Common myeloid progenitor, CD34-positive (primary cell): ENCODE measurements around the gene CPA4.
A peak's percentile ranks its signal among the peaks of the same experiment; 100 is the strongest.

Experiments
- CTCF ChIA-PET: fragments of 350-600 bp; sonication (Branson Sonifier 250); formaldehyde crosslinking; loops from one replicate; lab custom pipeline; 2021; ENCODE audit warnings: antibody characterized with exemption; lab: Charles Lee
- POLR2A ChIA-PET: fragments of 350-600 bp; sonication (Branson Sonifier 250); formaldehyde crosslinking; loops from one replicate; lab custom pipeline; 2021; ENCODE audit warnings: antibody characterized with exemption; lab: Charles Lee
- DNase-seq, 3 donors: peaks; one replicate each; pipeline versions ENCODE4 v3.0.0 to v3.0.0-alpha.2; 2013
- H3K27ac ChIP-seq, 2 experiments: 1 replicate in 1 of 2; 2 replicates in 1 of 2; pipeline ENCODE4 v1.7.0; 2013; ENCODE audit warnings: inconsistent platforms in 2 of 2, low read length in 2 of 2, mild to moderate bottlenecking in 2 of 2, low read depth in 1 of 2, moderate library complexity in 1 of 2; ENCODE audit not compliant: severe bottlenecking in 2 of 2, insufficient read depth in 1 of 2, poor library complexity in 1 of 2
- H3K27me3 ChIP-seq, 5 experiments: replicated peaks in 2 of 5; 1 replicate in 3 of 5; 2 replicates in 2 of 5; pipeline versions ENCODE4 v1.6.1 to v1.7.0; 2013; ENCODE audit warnings: low read length in 4 of 5, mild to moderate bottlenecking in 2 of 5, moderate library complexity in 2 of 5, inconsistent platforms in 1 of 5; ENCODE audit not compliant: insufficient read depth in 5 of 5, control insufficient read depth in 4 of 5
- H3K36me3 ChIP-seq, 4 experiments: 1 replicate in 2 of 4; 2 replicates in 2 of 4; pipeline versions ENCODE4 v1.6.1 to v1.7.0; 2013; ENCODE audit warnings: low read length in 3 of 4, control low read depth in 1 of 4, mild to moderate bottlenecking in 1 of 4; ENCODE audit not compliant: control insufficient read depth in 4 of 4, insufficient read depth in 4 of 4
- H3K4me1 ChIP-seq, 4 experiments: 1 replicate in 3 of 4; 2 replicates in 1 of 4; pipeline versions ENCODE4 v1.6.1 to v1.7.1; 2013; ENCODE audit warnings: low read length in 3 of 4, mild to moderate bottlenecking in 3 of 4, control low read depth in 1 of 4, inconsistent platforms in 1 of 4, moderate library complexity in 1 of 4; ENCODE audit not compliant: control insufficient read depth in 4 of 4, insufficient read depth in 4 of 4; ENCODE audit errors: control extremely low read depth in 1 of 4
- H3K4me3 ChIP-seq, 7 experiments: 1 replicate in 4 of 7; 2 replicates in 3 of 7; pipeline versions ENCODE4 v1.5.1 to v1.7.0; 2013; ENCODE audit warnings: mild to moderate bottlenecking in 7 of 7, low read length in 6 of 7, moderate library complexity in 6 of 7, inconsistent platforms in 2 of 7, low read depth in 2 of 7, control low read depth in 1 of 7; ENCODE audit not compliant: insufficient read depth in 4 of 7, control insufficient read depth in 1 of 7; ENCODE audit errors: extremely low read depth in 1 of 7
- H3K9me3 ChIP-seq, 5 experiments: 1 replicate in 4 of 5; 2 replicates in 1 of 5; pipeline versions ENCODE4 v1.6.1 to v1.7.1; 2013; ENCODE audit warnings: low read length in 4 of 5, mild to moderate bottlenecking in 2 of 5, inconsistent platforms in 1 of 5, low read depth in 1 of 5, moderate library complexity in 1 of 5; ENCODE audit not compliant: control insufficient read depth in 4 of 5, insufficient read depth in 2 of 5; ENCODE audit errors: control extremely low read depth in 1 of 5
- WGBS: methylation state at CpG from one replicate; pipeline ENCODE4 v1.1.5; 2013; ENCODE audit not compliant: insufficient coverage; 5-methylcytosine and 5-hydroxymethylcytosine counted together

The CPA4 gene

DNA sequence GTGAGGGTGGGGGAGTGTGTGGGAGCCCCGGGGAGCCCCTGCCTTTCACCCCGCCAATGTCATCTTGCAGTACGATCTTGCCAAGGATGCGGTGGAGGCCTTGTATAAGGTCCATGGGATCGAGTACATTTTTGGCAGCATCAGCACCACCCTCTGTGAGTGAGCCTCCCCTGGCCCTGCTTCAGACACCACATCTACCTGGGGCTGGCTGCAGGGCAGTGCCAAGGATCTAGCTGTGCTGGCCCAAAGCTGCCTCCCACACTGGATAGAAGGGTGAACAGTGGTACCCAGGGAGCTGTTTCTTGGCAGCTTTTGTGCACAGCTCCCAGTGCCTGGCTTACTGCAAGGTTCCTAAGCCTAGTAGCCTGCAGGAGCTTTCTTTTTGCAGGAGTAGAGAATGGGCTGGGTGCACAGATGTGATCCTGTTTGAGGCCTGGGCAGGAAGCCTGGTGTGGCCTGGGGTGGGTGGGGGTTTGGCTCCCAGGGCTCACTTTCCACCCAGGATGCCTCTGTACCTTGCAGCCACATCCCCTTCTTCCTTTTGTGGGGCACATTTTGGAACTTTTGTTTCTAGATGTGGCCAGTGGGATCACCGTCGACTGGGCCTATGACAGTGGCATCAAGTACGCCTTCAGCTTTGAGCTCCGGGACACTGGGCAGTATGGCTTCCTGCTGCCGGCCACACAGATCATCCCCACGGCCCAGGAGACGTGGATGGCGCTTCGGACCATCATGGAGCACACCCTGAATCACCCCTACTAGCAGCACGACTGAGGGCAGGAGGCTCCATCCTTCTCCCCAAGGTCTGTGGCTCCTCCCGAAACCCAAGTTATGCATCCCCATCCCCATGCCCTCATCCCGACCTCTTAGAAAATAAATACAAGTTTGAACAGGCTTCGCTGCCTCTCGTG lies 75.1 kb downstream of the CPA4 start:
- 77% methylated on average over 18 of the region's 19 CpGs for WGBS

DNA sequence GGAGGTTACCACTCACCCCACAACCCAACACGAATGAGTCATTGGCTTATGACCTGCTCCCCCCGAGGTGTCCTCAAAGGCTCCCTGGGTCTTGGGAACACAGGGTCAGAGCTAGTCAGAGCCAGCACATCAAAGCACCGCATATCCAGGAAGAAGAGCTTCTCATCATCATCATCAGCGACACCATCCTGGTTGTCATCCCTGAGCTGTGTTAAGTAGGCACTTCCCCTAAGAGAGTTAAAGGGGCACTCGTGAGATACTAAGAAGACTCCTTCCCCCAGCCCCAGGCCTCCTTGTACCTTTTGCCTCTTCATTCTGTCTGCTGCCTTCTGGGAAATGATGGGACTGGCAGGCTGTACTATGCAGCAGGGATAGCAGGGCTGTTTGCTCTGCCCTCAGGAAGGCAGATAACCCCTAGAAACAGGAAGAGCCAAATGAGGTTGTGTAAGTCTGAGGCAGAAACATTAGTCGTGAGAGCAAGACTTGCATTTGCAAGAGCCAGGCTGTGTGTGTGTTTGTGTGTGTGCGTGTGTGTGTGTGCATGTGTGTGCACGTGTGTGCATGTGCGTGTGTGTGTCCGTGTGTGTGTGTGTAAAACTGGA lies 76.2 kb downstream of the CPA4 start:
- H3K9me3 ChIP-seq = peaks cover 0 to 4% (median 0%) of the 10 kb centered on the region in 5 experiments
- POLR2A ChIA-PET = no interaction called here
- H3K27ac ChIP-seq = peak overlapping the region in 1 of 2 experiments; percentile 32
- peaks cover 0 to 59% (median 38%) of the 10 kb centered on the region in 4 experiments for H3K4me1 ChIP-seq
- WGBS = 55% methylated on average over 5 of the region's 10 CpGs
- no peaks in the 10 kb centered on the region for H3K27me3 ChIP-seq
- peak overlapping the region in 1 of 7 experiments; percentile 13 for H3K4me3 ChIP-seq
- CTCF ChIA-PET = no interaction called here
- no peaks in the 10 kb centered on the region for H3K36me3 ChIP-seq
- peak; percentile 47 to 73 (median 62) for DNase-seq

More for the DNA sequence above, 75.1 kb downstream of the CPA4 start:
- DNase-seq = peak; percentile 22 to 88 (median 82)
- Histone ChIP-seq H3K9me3 (peaks cover 0 to 4% (median 0%) of the 10 kb centered on the region in 5 experiments), H3K4me1 (peaks cover 0 to 55% (median 37%) of the 10 kb centered on the region in 4 experiments), H3K4me3 (peak overlapping the region in 1 of 7 experiments; percentile 25), H3K27ac (peak overlapping the region; percentile 4 to 12), H3K36me3 (no peaks in the 10 kb centered on the region), H3K27me3 (no peaks in the 10 kb centered on the region)
- POLR2A ChIA-PET = no interaction called here
- CTCF ChIA-PET = no interaction called here

GRCh38 chr7:130369831-130370550 lies 77.0 kb downstream of the CPA4 start:
- Histone ChIP-seq H3K27ac (no peak overlapping the region), H3K4me3 (no peak overlapping the region), H3K9me3 (peaks cover 0 to 4% (median 0%) of the 10 kb centered on the region in 5 experiments), H3K27me3 (no peaks in the 10 kb centered on the region), H3K4me1 (peaks cover 0 to 59% (median 38%) of the 10 kb centered on the region in 4 experiments), H3K36me3 (no peaks in the 10 kb centered on the region)
- POLR2A ChIA-PET = no interaction called here
- 92% methylated on average over 2 of the region's 3 CpGs for WGBS
- CTCF ChIA-PET = no interaction called here
- DNase-seq = no peak

DNA sequence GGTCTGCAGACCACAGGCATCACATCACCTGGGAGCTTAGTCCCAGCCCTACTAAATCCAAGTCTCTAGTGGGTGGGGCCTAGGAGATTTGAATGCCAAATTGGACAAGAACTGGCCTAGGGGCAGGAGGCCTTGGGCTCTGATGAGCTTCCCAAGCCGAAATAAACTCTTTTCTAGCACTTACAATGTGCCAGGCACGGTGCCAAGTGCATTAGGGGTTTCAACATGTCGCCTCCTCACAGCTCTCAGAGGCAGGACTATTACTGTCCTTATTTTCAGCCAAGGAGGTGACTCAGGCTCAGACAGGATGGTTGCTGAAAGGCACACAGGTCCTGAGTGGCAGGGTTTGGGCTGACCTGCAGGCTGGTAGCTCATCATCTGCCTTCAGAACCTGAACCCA lies 78.1 kb downstream of the CPA4 start:
- Histone ChIP-seq H3K36me3 (no peaks in the 10 kb centered on the region), H3K9me3 (peaks cover under 1 to 7% (median 4%) of the 10 kb centered on the region in 5 experiments), H3K4me3 (no peak overlapping the region), H3K4me1 (peaks cover 0 to 59% (median 38%) of the 10 kb centered on the region in 4 experiments), H3K27me3 (no peaks in the 10 kb centered on the region), H3K27ac (no peak overlapping the region)
- DNase-seq = no peak
- 95% methylated on average over 3 of the region's 3 CpGs for WGBS
- POLR2A ChIA-PET = no interaction called here
- CTCF ChIA-PET = no interaction called here

- ChIA-PET POLR2A (no interaction called here), CTCF (no interaction called here)
- peaks cover 3 to 11% (median 5%) of the 10 kb centered on the region in 5 experiments for H3K9me3 ChIP-seq
- no peak overlapping the region for H3K27ac ChIP-seq
- H3K27me3 ChIP-seq = no peaks in the 10 kb centered on the region
- H3K4me1 ChIP-seq = peaks cover 0 to 48% (median 30%) of the 10 kb centered on the region in 4 experiments
- DNase-seq = peak in 1 of 3 donors; percentile 37
- no peaks in the 10 kb centered on the region for H3K36me3 ChIP-seq
- WGBS = 90% methylated on average over 8 of the region's 11 CpGs
- no peak overlapping the region for H3K4me3 ChIP-seq
Observed at GRCh38 chr7:130372402-130373165, 79.6 kb downstream of the CPA4 start.
